GM19324 (cell line): ENCODE data around the gene PAM16.
"Not testable (repeated sequence)": the region's sequence is repeated elsewhere in the genome, so short reads cannot be mapped to it uniquely, and the experiment has no call there.

Experiments
- ATAC-seq: cut with Tn5 transposase; IDR thresholded peaks from one replicate; pipeline ENCODE4 v1.9.1; 2021; ENCODE audit warnings: mild to moderate bottlenecking, moderate library complexity; ENCODE audit not compliant: unreplicated experiment, low FRiP score

Gene PAM16

DNA sequence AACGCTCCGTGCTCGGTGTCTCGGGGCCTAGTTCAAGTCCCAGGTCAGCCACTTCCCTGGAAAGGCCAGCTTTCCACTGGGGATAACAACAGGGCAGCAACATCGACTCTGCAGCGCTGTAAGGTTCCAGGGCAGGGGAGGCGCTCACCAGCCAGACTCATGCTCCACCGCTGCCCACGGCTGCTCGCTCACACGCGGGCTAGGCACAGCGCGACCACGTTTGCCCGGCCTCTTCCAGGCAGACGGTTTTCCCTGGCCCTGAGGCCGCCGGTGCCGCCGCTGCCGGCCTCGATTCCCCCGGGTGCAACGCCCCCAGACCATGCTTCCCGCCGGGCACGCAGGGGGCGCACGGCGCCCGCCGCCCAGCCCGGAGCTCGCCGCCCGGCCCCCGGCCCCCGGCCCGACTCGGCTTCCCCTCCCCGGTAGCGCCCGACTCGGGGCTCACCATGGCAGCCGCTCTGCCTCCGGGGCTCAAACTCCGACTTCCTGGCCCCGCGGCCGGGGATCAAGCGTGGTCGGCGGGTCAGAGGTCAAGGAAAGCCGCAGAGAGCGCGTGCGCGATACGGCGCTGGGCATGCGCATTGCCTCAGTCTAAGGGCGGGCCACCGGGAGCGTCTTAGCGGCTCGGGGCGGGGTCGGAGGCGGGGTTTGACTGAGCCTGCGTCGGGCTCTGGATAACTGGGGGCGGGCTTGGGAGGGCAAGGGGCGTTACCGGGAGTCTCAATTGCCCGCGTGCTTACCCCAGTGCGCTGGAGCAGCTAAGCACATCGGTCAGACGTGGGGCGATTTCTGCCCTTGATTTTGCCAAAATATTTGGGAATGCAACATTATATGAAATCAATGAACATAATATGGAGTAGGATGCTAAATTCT lies at the start of gene PAM16:
Gene PAM16, minus strand, starts transcription at position 535 of the 873 bp plus-strand sequence. Its CDS starts 87 bp downstream, at position 448.
- peak; percentile 94 for ATAC-seq

- ATAC-seq = no peak
Observed at GRCh38 chr16:4399001-4399730, 48.0 kb upstream of the PAM16 start.

- no peak for ATAC-seq
Observed at GRCh38 chr16:4395055-4395726, 44.1 kb upstream of the PAM16 start.

GRCh38 chr16:4393850-4394249 lies 42.7 kb upstream of the PAM16 start:
- ATAC-seq = not testable (repeated sequence)

DNA sequence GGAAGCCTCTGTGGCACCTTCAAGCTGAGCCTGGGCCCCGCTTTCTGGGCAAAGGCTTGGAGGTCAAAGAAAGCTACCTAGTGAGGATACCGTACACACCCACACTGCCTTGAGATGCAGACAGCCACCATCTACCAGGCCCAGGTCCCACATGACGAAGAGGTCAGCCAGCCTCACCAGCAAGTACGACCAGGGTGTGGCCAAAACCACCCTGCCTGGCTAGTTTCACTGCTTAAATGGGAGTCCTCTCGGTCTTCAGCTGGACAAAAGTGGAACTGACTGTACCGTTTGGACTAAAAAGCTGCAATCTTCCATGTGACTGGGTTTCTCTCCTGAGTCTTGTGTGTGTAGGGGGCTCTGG lies 42.1 kb upstream of the PAM16 start:
- ATAC-seq = no peak

GRCh38 chr16:4392382-4393239 lies 41.5 kb upstream of the PAM16 start:
- no peak for ATAC-seq

DNA sequence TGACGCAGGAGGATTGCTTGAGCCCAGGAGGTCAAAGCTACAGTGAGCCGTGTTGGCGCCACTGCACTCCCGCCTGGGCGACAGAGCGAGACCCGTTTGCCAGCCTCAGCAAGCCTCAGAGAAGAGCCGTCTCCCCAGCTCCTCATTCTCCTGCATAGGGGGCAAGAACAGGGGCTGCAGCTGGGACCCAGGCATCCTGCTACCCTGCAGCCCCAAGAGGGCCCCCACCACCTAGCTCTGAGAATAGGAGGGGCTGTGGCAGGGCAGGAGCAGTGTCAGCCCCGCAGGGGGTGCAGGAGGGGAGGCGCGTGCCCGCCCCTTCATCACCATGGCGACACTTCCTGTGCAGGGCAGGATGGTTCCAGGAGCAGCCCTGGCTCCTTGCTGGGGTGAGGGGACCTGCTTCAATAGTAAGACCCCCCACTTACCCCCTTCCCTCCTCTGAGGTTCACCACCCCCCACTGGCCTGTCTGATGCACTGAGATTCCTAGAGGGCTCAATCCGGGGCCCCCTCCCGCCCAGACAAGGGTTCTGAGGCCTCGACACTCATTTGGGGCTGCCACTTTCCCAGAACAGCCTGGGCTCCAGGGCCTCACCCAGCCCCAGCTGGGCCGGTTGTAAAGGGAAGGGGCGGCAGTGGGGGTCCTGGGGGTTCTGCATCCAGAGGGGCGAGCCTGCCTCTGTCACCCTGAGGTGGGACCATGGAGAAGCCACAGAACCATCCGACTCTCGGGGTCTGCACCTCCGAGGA lies 40.7 kb upstream of the PAM16 start:
- ATAC-seq = no peak

DNA sequence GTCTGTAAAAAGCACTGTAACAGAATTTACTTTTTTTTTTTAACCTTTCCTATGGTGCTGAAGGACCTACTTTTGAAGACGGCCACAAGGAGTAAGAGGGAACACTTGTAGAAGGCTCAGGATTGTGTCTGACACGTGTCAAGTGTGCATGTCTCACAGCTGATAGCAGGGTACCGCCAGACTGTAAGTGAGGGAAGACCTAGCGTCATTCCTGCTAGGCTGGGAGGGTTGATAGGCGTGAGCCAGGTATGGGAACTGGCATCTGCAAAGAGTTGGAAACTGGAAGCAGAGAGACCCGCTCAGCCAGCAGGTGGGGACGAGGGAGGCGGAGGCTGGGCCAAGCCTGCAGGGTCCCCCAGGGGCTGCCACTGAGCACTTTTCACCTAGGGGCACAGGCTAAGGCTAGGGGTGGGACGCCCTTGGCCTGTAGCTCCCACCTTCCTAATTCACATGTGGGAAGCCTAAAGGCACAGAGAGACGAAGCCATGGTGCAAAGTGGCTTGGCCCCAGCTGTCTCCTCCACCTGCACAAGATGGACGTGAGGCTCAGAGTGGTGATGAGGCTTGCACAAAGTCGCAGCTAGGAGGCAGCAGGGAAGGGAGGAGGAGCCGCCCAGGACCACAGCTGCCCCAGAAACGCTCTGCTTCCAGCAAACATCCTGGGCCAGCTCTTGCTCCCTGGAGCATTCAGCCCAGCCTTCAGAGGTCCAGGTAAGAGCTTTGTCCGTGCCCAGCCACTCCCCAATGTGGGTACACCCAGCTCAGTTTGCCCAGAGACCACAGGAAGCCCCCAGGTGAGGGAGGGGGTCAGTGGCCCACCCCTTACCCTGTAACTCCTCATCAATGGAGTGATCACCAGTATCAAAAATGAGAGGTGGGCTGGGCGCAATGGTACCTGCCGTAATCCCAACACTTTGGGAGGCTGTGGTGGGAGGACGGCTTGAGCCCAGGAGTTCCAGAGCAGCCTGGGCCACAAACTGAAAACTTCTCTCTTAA lies 39.4 kb upstream of the PAM16 start:
- no peak for ATAC-seq

DNA sequence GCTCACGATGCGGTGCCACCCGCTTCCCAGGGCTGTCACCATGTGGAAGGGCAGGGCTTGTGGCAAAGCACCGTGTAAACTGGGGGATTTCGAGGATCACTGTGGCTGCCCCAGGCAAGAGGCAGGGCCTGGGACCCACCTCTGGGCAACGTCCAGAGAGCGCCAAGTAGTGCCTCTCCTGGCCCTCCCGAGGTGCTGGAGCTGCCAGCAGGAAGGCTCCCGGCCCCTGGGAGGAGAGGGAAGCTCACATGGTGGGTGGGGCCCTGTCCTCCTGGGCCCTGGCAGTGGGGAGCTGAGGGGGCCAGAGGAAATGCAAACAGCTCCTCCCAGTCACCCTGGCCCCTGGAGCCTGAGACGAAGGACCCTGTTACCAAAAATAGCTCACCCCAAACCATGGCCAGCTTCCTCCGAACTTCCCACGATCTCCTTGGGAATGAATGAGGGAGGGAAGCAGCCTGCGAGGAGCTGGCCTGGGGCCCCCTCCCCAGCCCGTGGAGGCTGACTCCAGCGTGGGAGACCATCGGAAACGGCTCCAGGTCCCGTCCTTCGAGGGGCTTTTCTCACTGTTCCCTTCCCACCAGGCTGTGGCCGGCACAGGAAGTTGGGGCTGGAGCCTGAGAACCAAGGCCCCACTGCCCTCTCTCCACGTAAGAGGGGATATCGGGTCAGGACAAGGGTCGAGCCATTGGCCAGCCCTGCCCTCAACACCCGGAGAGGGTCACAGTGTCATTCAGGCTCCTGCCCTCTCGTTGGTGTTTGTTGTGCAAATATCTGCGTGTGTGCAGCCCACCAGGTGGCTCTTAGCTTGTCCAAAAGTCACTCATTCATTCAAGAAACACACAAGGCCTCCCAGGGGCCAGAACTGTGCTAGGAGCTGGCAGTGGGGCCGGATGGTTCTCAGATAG lies 38.2 kb upstream of the PAM16 start:
- ATAC-seq = no peak

- no peak for ATAC-seq
Observed at GRCh38 chr16:4388271-4389021, 37.3 kb upstream of the PAM16 start.

- ATAC-seq = no peak
Observed at GRCh38 chr16:4387781-4388180, 36.7 kb upstream of the PAM16 start.

DNA sequence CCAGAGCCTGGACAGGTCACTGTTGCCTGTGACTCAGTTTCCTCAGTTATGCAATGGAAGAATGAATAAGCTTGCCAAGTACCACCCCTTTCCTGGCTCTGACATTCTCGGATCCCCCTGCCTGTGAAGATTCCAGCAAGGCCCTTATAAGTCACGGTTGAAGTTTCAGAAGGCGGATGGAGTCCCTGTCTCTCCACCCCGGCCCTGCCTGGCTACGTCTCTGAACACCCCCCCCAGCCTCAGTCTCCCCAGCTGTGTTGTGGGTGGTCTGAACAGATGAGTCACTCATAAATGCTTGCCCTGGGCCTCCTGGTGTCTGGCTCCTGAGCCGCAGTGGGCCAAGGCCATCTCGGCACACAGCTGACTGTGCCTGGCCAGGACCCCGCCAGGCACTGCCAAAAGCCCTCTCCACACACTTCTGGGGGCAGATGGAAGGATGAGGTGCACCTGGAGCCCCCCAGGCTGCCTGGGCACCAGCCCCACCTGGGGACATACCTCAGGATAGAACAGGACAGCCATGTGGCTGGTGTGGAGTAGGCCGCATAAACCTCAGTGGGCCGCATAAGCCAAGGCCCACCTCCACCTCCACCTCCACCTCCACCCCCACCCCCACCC lies 35.9 kb upstream of the PAM16 start:
- ATAC-seq = no peak

GRCh38 chr16:4386451-4386805 lies 35.3 kb upstream of the PAM16 start:
- no peak for ATAC-seq

- no peak for ATAC-seq
Observed at GRCh38 chr16:4385789-4386450, 34.8 kb upstream of the PAM16 start.

GRCh38 chr16:4385066-4385788 lies 34.1 kb upstream of the PAM16 start:
- no peak for ATAC-seq
